ENCODE results near the gene PHLDB3.

The PHLDB3 gene

DNA sequence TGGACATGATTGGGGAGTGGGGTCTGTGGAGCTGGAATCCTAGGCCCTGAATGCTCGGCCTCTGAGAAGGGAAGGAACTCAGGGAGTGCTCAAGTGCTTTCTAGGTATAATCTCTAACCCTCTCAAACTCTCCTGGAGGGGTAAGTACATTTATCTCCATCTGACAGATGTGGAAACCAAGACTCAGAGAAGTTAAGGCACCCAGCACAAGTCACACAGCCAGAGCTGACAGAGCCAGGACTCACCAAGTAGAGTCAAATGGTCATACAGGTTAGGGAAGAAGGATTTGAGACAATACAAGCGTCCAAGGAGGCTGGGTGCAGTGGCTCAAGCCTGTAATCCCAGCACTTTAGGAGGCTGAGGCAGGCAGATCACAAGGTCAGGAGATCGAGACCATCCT is 26.2 kb downstream of the PHLDB3 start:
- Mint-ChIP-seq H3K4me3 (no peak overlapping the region), H3K4me1 (peaks cover 10% of the 10 kb centered on the region), H3K9me3 (no peaks in the 10 kb centered on the region), H3K27ac (peak overlapping the region; percentile 58), H3K36me3 (peaks cover 13% of the 10 kb centered on the region), H3K27me3 (no peaks in the 10 kb centered on the region)
- DNase-seq (ENCODE audit: low spot score in 2 of 2) (no peak), ATAC-seq (ENCODE audit: low read depth) (no peak)

GRCh38 chr19:43476606-43477005 is 27.9 kb downstream of the PHLDB3 start:
- Mint-ChIP-seq H3K27me3 (no peaks in the 10 kb centered on the region), H3K36me3 (peaks cover 13% of the 10 kb centered on the region), H3K4me1 (peaks cover 10% of the 10 kb centered on the region), H3K9me3 (no peaks in the 10 kb centered on the region), H3K4me3 (no peak overlapping the region), H3K27ac (peak overlapping the region; percentile 97)
- ATAC-seq (ENCODE audit: low read depth), result no peak
- DNase-seq (ENCODE audit: low spot score in 2 of 2), result no peak

GRCh38 chr19:43474986-43475705 is 29.4 kb downstream of the PHLDB3 start:
- DNase-seq (ENCODE audit: low spot score in 2 of 2) (peak; percentile 97 to 98), ATAC-seq (ENCODE audit: low read depth) (peak; percentile 95)
- Mint-ChIP-seq H3K4me1 (peaks cover 10% of the 10 kb centered on the region), H3K36me3 (peaks cover 9% of the 10 kb centered on the region), H3K27ac (peak overlapping the region; percentile 97), H3K4me3 (peak overlapping the region; percentile 79), H3K27me3 (no peaks in the 10 kb centered on the region), H3K9me3 (no peaks in the 10 kb centered on the region)

- DNase-seq (ENCODE audit: low spot score in 2 of 2) (no peak), ATAC-seq (ENCODE audit: low read depth) (no peak)
- Mint-ChIP-seq H3K9me3 (no peaks in the 10 kb centered on the region), H3K36me3 (peaks cover 9% of the 10 kb centered on the region), H3K27ac (peak overlapping the region; percentile 97), H3K4me1 (peaks cover 10% of the 10 kb centered on the region), H3K4me3 (peak overlapping the region; percentile 79), H3K27me3 (no peaks in the 10 kb centered on the region)
Observed at GRCh38 chr19:43474487-43474886, 30.1 kb downstream of the PHLDB3 start.

- Mint-ChIP-seq H3K36me3 (peaks cover 2% of the 10 kb centered on the region), H3K27ac (no peak overlapping the region), H3K4me3 (no peak overlapping the region), H3K27me3 (no peaks in the 10 kb centered on the region), H3K4me1 (peaks cover 6% of the 10 kb centered on the region), H3K9me3 (no peaks in the 10 kb centered on the region)
- ATAC-seq (ENCODE audit: low read depth) (no peak), DNase-seq (ENCODE audit: low spot score in 2 of 2) (no peak)
Observed at GRCh38 chr19:43471091-43471490, 33.5 kb downstream of the PHLDB3 start.

GRCh38 chr19:43470288-43470687 is 34.3 kb downstream of the PHLDB3 start:
- H3K27ac Mint-ChIP-seq, result no peak overlapping the region
- peaks cover 3% of the 10 kb centered on the region for H3K27me3 Mint-ChIP-seq
- H3K36me3 Mint-ChIP-seq, result no peaks in the 10 kb centered on the region
- DNase-seq (ENCODE audit: low spot score in 2 of 2) (no peak), ATAC-seq (ENCODE audit: low read depth) (no peak)
- H3K9me3 Mint-ChIP-seq, result no peaks in the 10 kb centered on the region
- peaks cover 3% of the 10 kb centered on the region for H3K4me1 Mint-ChIP-seq
- no peak overlapping the region for H3K4me3 Mint-ChIP-seq

DNA sequence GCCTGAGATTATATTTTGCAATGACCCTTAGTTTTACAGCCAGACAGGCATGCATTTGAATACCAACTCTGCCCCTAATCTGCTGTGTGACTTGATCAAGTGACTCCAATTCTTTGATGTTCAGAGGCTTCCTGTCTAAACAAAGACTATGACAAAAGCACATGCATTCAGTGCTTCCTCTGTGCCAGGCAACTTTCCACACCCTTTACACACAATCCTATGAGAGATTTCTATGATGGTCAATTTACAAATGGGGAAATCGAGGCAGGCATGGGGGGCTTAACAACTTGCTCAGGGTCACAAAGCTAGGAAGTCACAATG is 35.4 kb downstream of the PHLDB3 start:
- H3K27ac Mint-ChIP-seq, result no peak overlapping the region
- no peak for ATAC-seq (ENCODE audit: low read depth)
- H3K9me3 Mint-ChIP-seq, result no peaks in the 10 kb centered on the region
- no peaks in the 10 kb centered on the region for H3K36me3 Mint-ChIP-seq
- H3K4me3 Mint-ChIP-seq, result no peak overlapping the region
- no peak for DNase-seq (ENCODE audit: low spot score in 2 of 2)
- H3K27me3 Mint-ChIP-seq, result peaks cover 5% of the 10 kb centered on the region
- H3K4me1 Mint-ChIP-seq, result peaks cover 2% of the 10 kb centered on the region

- Mint-ChIP-seq H3K9me3 (no peaks in the 10 kb centered on the region), H3K27me3 (peaks cover 5% of the 10 kb centered on the region), H3K27ac (no peak overlapping the region), H3K4me3 (no peak overlapping the region), H3K4me1 (peaks cover 8% of the 10 kb centered on the region), H3K36me3 (no peaks in the 10 kb centered on the region)
- ATAC-seq (ENCODE audit: low read depth) (no peak), DNase-seq (ENCODE audit: low spot score in 2 of 2) (no peak)
Observed at GRCh38 chr19:43468354-43469159, 36.0 kb downstream of the PHLDB3 start.

GRCh38 chr19:43467730-43468129 is 36.8 kb downstream of the PHLDB3 start:
- Mint-ChIP-seq H3K36me3 (no peaks in the 10 kb centered on the region), H3K27ac (no peak overlapping the region), H3K9me3 (no peaks in the 10 kb centered on the region), H3K4me1 (peaks cover 10% of the 10 kb centered on the region), H3K27me3 (peaks cover 5% of the 10 kb centered on the region), H3K4me3 (no peak overlapping the region)
- DNase-seq (ENCODE audit: low spot score in 2 of 2) (no peak), ATAC-seq (ENCODE audit: low read depth) (no peak)

GRCh38 chr19:43467276-43467675 is 37.3 kb downstream of the PHLDB3 start:
- Mint-ChIP-seq H3K27me3 (peaks cover 5% of the 10 kb centered on the region), H3K36me3 (no peaks in the 10 kb centered on the region), H3K4me3 (no peak overlapping the region), H3K4me1 (peaks cover 10% of the 10 kb centered on the region), H3K27ac (no peak overlapping the region), H3K9me3 (no peaks in the 10 kb centered on the region)
- no peak for DNase-seq (ENCODE audit: low spot score in 2 of 2)
- ATAC-seq (ENCODE audit: low read depth), result no peak

GRCh38 chr19:43466793-43467192 is 37.8 kb downstream of the PHLDB3 start:
- peaks cover 5% of the 10 kb centered on the region for H3K27me3 Mint-ChIP-seq
- no peak overlapping the region for H3K27ac Mint-ChIP-seq
- DNase-seq (ENCODE audit: low spot score in 2 of 2) (no peak), ATAC-seq (ENCODE audit: low read depth) (no peak)
- H3K36me3 Mint-ChIP-seq, result no peaks in the 10 kb centered on the region
- H3K4me1 Mint-ChIP-seq, result peaks cover 10% of the 10 kb centered on the region
- H3K4me3 Mint-ChIP-seq, result no peak overlapping the region
- H3K9me3 Mint-ChIP-seq, result no peaks in the 10 kb centered on the region

GRCh38 chr19:43465468-43466120 is 39.0 kb downstream of the PHLDB3 start, which contains the start of gene LYPD3:
TSS of gene LYPD3 (minus strand) at chr19:43465608. CDS start at chr19:43465571, 37 bp downstream.
- no peaks in the 10 kb centered on the region for H3K36me3 Mint-ChIP-seq
- no peaks in the 10 kb centered on the region for H3K9me3 Mint-ChIP-seq
- H3K4me1 Mint-ChIP-seq, result peaks cover 10% of the 10 kb centered on the region
- peaks cover 5% of the 10 kb centered on the region for H3K27me3 Mint-ChIP-seq
- no peak for DNase-seq (ENCODE audit: low spot score in 2 of 2)
- peak within 1 kb of the TSS; percentile 94 for H3K4me3 Mint-ChIP-seq
- ATAC-seq (ENCODE audit: low read depth), result no peak
- peak within 1 kb of the TSS; percentile 82 for H3K27ac Mint-ChIP-seq

DNA sequence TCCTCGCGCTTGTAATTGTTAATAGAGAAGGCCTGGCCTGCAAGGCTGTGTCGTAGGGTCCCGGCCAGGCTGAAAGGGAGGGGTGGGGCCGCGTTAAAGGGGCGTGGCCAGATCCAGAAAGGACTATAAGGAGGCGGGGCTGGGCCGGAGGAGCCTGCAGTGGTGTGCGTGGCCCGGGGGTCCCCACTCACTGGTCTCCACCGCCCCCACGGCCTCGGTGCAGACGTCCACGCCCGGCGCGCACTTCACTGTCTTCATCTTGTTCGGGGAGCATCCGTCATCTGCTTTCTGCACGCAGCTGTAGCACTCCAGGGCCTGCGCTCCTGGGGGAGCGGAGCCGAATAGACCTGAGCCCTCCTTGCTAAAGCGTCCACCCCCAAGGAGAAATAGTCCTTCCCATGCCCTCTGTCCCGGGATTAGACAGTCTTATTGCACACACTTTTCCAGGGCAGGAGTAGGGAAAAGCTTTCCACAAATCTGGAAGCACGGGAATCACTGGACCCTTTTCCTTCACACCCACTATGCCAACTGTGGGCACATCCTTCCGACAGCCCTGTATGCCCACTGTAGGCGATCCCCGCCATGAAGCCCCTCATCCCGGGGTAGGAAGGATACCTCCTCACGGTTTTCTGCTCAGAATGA is 40.3 kb downstream of the PHLDB3 start:
- Mint-ChIP-seq H3K36me3 (no peaks in the 10 kb centered on the region), H3K9me3 (no peaks in the 10 kb centered on the region), H3K27ac (peak overlapping the region; percentile 82), H3K27me3 (peaks cover 5% of the 10 kb centered on the region), H3K4me1 (peaks cover 10% of the 10 kb centered on the region), H3K4me3 (peak overlapping the region; percentile 94)
- peak; percentile 24 for ATAC-seq (ENCODE audit: low read depth)
- no peak for DNase-seq (ENCODE audit: low spot score in 2 of 2)

Data from memory B cell (primary cell).